Frontal cortex (tissue), 4 donors: ENCODE measurements around the gene USP53. TPM values are rescaled to one million over a fixed set of nuclear protein-coding genes. Genes with fewer than 3 reads are reported as not detected.
"Not testable (repeated sequence)": the region's sequence is repeated elsewhere in the genome, so short reads cannot be mapped to it uniquely, and the experiment has no call there.

Experiments
- DNase-seq, 2 donors: peaks; one replicate each; pipeline ENCODE4 v3.0.0; 2012; ENCODE audit warnings: low spot score in 2 of 2
- FAIRE-seq: peaks from 2 replicates; lab custom pipeline; 2012; peaks lifted over from hg19 to GRCh38; lab: Jason Lieb, UNC
- total RNA-seq: library from RNA; depleted of rRNA; stranded (reverse); fragments of >200 nt; gene quantifications from one replicate; pipeline ENCODE4 v1.2.3, GENCODE V29; 2014
- donor health status: control.
- donor health status: control.
- donor health status: control.

The USP53 gene
- total RNA-seq, 1 donor from 2014 or later: 12.2 TPM

DNA sequence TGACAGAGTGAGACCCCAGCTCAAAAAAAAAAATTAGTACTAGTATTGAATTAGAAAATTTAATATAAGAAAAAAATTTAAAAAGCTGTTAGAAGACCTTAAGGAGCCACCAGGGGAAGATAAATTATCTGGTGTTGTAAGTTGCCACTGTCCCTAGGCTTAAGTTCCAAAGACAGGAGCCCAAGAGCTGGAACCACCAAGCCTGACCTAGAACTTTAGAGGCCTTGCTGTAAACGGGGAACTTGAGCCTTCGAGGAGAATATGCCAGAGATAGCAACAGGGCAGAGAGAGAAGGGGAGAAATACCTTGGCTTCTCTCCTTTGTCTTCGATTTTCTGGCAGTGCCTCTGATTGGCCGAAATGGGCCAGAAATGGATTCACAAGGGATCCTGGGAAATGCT is 8.9 kb downstream of the USP53 start:
- FAIRE-seq (no peak), DNase-seq (no peak)

DNA sequence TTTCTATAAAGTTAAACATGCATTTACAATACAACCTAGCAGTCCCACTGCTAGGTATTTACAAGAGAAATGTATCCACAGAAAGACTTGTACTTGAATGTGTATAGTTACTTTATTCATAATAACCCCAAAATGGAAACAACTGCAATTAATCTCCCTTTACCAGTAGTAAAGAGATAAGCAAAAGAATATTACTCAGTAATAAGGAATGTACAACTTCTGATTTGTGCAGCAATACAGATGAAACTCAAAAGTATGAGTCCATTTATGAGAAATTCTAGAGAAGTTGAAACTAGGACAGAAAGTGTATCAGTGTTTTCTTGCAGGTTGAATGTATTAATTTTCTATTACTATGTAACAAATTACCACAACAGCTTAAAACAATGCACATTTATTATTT is 15.2 kb downstream of the USP53 start:
- FAIRE-seq (no peak), DNase-seq (no peak)

DNA sequence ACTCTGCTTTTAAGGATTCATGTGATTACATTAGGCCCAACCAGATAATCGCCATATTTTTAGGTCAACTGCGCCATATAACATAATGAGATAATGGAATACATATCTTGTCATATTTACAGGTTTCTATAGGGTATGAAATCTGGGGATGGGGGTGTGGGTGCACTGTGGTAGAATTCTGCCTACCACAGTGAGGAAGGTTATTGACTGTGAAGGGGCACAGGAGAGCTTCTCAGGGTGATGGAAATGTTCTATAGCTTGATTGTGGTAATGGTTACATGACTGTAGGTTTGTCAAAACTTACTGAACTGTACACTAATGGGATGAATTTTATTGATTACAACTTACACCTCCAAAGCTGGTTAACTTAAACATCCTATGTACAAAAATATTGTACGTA is 15.9 kb downstream of the USP53 start:
- no peak for DNase-seq
- FAIRE-seq: no peak

GRCh38 chr4:119229908-119230687 is 17.6 kb downstream of the USP53 start:
- FAIRE-seq: no peak

DNA sequence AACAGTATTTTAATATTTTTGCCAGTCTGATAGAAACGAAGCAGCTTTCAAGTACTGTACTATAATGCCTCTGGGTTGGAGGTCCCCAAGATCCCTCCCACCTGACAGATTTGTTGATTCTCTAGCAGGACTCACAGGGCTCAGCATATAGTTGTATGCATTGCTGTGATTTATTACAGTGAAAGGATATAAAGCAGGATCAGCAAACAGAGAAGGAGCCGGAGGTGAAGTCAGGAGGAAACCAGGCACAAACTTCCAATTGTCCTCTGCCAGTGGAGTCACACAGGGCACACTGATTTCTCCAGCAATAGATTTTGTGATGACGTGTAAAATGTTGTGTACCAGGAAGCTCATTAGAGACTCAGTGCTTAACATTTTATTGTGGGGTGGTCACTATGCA is 19.0 kb downstream of the USP53 start:
- FAIRE-seq (no peak), DNase-seq (no peak)

More at GRCh38 chr4:119229908-119230687, 17.6 kb downstream of the USP53 start:
- no peak for DNase-seq

DNA sequence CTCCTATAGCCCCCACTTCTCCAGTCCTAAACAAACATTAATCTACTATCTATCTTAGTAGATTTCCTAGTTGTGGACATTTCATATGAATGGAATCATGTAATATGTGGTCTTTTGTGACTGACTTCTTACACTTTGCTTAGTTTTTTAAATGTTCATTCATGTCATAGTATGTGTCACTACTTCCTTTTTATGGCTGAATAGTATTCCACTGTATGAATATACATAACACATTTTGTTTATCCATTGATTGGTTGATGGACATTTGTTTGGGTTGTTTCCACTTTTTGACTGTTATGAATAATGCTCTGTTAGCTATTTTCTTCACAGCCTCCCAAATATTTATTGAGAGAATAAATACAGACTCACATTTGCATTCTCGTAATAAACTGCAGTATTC is 19.8 kb downstream of the USP53 start:
- FAIRE-seq (no peak), DNase-seq (no peak)

- FAIRE-seq: no peak
- DNase-seq: no peak
Observed at GRCh38 chr4:119233191-119233590, 20.7 kb downstream of the USP53 start.

- no peak for DNase-seq
- FAIRE-seq: no peak
Observed at GRCh38 chr4:119233750-119234149, 21.2 kb downstream of the USP53 start.

DNA sequence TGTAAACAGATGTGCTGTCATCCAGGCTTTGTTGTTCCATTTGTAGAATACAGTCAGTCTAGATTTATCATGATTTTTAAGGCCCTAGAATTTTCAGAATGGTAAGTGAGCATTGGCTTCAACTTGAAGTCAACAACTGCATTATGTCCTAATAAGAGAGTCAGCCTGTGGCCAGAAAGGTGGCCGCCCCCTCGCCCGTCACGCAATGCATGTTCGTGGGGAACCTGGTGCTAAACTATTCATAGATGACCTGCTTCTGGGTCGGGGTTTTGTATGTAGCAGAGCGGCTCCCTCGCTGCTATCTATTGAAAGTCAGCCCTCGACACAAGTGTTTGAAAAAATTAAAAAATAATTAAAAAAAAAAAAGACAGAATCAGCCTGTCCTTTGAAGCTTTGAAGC is 24.7 kb downstream of the USP53 start:
- DNase-seq (no peak), FAIRE-seq (no peak)

DNA sequence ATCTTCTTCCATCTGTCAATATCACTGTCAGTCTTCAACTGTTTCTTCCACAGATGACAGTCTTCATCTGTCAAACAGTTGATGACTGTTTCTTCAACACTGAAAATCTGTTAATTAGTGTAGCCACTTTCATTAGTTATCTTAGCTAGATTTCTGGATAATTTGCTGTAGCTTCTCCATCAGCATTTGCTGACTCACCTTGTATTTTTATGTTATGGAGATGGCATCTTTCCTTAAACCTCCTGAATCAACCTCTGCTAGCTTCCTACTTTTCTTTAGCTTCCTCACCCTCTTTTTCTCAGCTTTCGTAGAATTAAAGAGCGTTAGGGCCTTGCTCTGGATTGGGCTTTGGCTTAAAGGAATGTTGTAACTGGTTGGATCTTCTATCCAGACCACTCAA is 25.1 kb downstream of the USP53 start:
- FAIRE-seq (no peak), DNase-seq (no peak)

DNA sequence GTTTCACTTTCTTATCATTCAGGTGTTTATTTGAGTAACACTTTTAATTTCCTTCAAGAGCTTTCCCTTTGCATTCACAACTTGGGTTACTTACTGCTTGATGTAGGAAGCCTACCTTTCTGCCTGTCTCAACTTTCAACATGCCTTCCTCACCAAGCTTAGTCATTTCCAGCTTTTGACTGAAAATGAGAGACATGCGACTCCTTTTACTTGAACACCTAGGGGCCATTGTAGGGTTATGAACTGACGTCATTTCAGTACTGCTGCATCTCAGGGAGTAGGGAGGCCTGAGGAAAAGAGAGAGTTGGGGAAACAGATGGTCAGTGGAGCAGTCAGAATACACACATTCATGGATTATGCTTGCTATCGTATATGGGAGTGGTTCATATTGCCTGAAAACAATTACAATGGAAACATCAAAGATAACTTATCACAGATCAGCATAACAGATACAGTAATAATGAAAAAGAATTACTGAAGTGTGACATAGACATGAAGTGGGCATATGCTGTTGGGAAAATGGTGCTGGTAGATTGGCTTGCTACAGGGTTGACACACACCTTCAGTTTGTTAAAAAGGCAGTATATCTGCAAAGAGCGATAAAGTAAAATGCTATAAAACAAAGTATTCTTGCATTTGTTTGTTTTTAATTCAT is 25.7 kb downstream of the USP53 start:
- FAIRE-seq (no peak), DNase-seq (no peak)

- FAIRE-seq (no peak), DNase-seq (no peak)
Observed at GRCh38 chr4:119240128-119240527, 27.6 kb downstream of the USP53 start.

DNA sequence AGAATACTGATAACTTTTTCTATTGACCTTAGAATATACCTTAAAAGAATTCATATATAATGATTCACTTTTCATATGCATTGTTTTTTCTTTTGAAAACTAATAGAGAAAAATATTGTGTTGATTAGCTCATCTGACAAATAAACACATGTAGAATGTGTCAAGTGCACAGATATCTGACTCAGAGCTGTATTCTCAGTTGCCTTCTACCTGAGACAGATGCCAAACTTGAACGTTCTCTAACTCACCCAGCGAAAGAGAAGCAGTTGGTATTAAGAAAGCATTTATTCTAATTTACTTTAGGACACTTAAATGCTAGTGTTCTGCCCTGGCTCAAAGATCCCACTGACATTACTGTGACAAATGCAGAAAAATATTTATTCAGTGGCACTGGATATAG is 28.1 kb downstream of the USP53 start:
- DNase-seq (no peak), FAIRE-seq (no peak)

DNA sequence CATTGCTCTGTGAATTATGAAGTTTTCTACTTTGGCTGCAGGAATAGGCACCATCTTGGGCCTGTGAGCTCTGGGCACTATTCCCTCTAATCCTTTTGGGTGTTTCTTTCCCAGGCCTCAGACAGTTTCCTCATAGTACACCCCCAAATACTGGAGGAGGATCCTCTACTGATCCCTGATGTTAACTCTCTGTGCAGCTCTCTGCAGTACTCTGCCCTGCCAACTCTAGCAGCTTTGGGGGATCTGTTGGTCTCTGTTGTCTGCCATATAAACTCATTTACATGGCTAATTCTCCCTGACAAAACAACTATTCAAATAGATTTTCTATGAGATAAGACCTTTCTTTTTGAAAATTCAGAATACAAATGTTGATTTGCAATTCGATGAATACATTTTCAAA is 29.9 kb downstream of the USP53 start:
- no peak for FAIRE-seq
- no peak for DNase-seq

GRCh38 chr4:119243868-119244267 is 31.4 kb downstream of the USP53 start:
- no peak for DNase-seq
- FAIRE-seq: no peak

- DNase-seq (no peak), FAIRE-seq (no peak)
Observed at GRCh38 chr4:119244344-119244743, 31.8 kb downstream of the USP53 start.

- FAIRE-seq (no peak), DNase-seq (no peak)
Observed at GRCh38 chr4:119244832-119245231, 32.3 kb downstream of the USP53 start.

DNA sequence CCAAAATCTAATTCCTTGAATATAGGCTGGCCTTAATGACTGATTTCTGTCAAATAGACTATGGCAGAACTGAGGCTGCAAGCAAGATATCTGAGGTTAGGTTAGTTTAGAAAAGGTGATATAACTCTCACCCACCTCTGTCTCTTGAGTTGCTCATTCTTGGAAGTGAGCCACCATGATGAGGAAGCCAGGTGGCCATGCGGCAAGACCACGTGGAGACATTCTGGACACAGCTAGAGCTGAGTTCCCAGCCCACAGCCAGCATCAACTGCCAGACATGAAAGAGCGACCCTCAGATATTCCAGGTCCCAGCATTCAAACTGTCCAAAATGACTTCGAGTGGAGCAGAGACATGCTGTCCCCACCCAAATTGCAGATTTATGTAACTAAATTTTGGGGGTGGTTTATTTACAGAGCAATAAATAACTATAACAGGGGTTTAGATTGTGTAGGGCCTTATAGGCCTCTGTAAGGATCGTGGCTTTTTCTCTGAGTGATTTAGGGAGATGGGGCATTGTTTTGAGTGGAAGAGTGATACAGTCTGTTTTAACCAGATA is 33.7 kb downstream of the USP53 start:
- DNase-seq: no peak
- FAIRE-seq: no peak

- not testable (repeated sequence) for DNase-seq, FAIRE-seq
Observed at GRCh38 chr4:119251037-119251436, 38.5 kb downstream of the USP53 start.

- not testable (repeated sequence) for FAIRE-seq, DNase-seq
Observed at GRCh38 chr4:119255223-119255622, 42.7 kb downstream of the USP53 start.

DNA sequence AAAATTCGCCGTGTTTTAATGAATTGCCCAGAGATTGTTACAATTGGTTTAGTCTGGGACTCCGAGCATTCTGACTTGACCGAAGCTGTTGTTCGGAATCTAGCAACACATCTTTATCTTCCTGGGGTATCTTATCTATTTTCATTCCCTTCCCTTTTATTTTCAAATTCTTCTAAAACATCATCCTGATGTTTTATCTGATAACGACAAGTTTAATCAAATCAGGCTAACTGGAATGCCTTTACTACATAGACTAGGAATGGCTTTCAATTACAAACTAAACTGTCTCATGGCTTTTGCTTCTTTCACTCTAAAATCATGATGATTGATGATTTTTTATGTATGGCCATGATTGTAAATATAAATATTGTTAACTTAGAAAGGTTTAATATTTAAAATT is 48.0 kb downstream of the USP53 start:
- DNase-seq (no peak), FAIRE-seq (no peak)
